Measurements from ENCODE around the gene GPATCH8. TPM values are rescaled to one million over a fixed set of nuclear protein-coding genes. Genes with fewer than 3 reads are reported as not detected.

The GPATCH8 gene
- total RNA-seq, 2 experiments from 2014 or later, result 38.5 to 40.8 TPM

DNA sequence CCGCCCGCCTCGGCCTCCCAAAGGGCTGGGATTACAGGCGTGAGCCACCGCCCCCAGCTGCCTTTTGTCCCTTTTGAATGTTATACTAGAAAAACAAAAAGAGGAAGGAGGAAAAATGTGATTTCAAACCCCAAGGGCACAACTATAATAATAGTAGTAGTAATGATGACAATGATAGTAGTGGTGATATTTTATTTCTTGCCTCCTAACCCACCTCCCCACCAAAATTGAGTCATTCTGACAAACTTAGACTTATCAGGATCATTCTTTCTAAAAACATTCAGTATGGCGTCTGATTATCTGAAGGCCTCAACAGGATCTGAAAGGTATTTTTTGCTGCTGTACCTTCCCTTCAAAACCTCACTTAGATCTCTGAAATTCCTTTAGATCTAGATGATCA is 13.6 kb downstream of the GPATCH8 start:
- Mint-ChIP-seq H3K27ac (no peak overlapping the region), H3K4me1 (ENCODE audit: low read depth) (peaks cover 27% of the 10 kb centered on the region), H3K9me3 (no peaks in the 10 kb centered on the region), H3K4me3 (no peak overlapping the region), H3K27me3 (no peaks in the 10 kb centered on the region), H3K36me3 (peaks cover 14% of the 10 kb centered on the region)
- DNase-seq, result no peak
- ChIA-PET POLR2A (no interaction called here), CTCF (no interaction called here)
- intact Hi-C loops (cut with micrococcal nuclease), result no loop called here

DNA sequence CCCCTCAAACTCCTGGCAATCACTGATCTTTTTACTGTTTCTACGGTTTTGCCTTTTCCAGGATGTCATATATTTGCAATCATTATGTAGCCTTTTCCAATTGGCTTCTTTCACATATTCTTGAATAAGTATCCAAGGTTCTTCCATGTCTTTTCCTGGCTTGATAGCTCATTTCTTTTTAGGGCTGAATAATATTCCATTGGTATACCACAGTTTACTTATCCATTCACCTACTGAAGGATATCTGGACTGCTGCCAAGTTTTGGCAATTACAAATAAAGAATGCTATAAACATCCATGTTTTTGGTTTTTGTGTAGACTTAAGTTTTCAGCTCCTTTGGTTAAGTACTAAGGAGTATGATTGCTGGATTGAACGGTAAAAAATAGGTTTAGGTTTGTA is 16.0 kb downstream of the GPATCH8 start:
- peaks cover 20% of the 10 kb centered on the region for H3K4me1 Mint-ChIP-seq (ENCODE audit: low read depth)
- DNase-seq, result no peak
- H3K27me3 Mint-ChIP-seq, result no peaks in the 10 kb centered on the region
- intact Hi-C loops (cut with micrococcal nuclease), result no loop called here
- no peaks in the 10 kb centered on the region for H3K9me3 Mint-ChIP-seq
- no peak overlapping the region for H3K4me3 Mint-ChIP-seq
- no peak overlapping the region for H3K27ac Mint-ChIP-seq
- CTCF ChIA-PET, result no interaction called here
- H3K36me3 Mint-ChIP-seq, result peaks cover 13% of the 10 kb centered on the region
- POLR2A ChIA-PET, result no interaction called here

DNA sequence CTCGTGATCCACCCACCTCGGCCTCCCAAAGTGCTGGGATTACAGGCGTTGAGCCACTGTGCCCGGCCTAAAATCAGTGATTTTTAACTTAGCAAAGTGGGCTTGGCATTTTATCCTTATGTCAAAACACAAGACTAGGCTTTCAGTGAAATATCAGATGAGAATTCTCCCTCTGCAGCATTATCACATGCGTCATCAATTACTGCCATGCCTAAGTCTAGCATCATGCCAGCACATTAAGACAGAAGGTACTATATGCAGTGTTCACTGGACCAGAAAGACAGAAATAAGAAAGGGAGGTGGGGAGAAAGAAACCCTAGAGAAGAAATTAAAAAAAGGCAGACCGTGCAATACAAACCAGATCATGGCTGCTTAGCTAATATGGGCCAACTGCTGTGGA is 29.8 kb downstream of the GPATCH8 start:
- POLR2A ChIA-PET, result no interaction called here
- H3K27me3 Mint-ChIP-seq, result no peaks in the 10 kb centered on the region
- no peak for DNase-seq
- H3K4me3 Mint-ChIP-seq, result no peak overlapping the region
- H3K9me3 Mint-ChIP-seq, result no peaks in the 10 kb centered on the region
- no peak overlapping the region for H3K27ac Mint-ChIP-seq
- H3K36me3 Mint-ChIP-seq, result peaks cover 12% of the 10 kb centered on the region
- H3K4me1 Mint-ChIP-seq (ENCODE audit: low read depth), result peaks cover 5% of the 10 kb centered on the region
- intact Hi-C loops (cut with micrococcal nuclease), result no loop called here
- CTCF ChIA-PET, result no interaction called here

DNA sequence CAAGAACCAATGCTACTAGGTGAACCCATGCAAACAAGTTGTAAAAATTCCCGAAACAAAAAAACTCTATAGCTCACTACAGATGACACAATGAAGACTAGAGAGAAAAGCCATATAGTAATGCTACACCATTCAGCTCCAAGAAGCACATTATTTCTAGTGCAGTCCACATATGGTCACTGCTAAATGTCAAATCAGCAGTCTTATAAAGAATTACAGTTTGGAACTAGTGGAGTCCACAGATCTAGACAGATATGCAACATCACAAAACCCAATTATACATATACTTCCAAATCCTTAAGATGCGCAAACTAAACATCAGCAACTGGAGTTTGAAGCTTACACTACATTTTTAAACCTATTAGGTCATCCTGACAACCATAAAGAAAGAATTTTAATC is 33.5 kb downstream of the GPATCH8 start:
- Mint-ChIP-seq H3K36me3 (peaks cover 15% of the 10 kb centered on the region), H3K9me3 (no peaks in the 10 kb centered on the region), H3K27me3 (no peaks in the 10 kb centered on the region), H3K27ac (no peak overlapping the region), H3K4me1 (ENCODE audit: low read depth) (peaks cover 18% of the 10 kb centered on the region), H3K4me3 (no peak overlapping the region)
- no peak for DNase-seq
- CTCF ChIA-PET, result interaction anchor here (0.6 kb wide), 1 partner anchor 19 kb away, joined by 3 read pairs; no protein-coding TSS in a partner anchor
- POLR2A ChIA-PET, result interaction anchor here (0.6 kb wide), 1 partner anchor 39 kb away, joined by 3 read pairs; no protein-coding TSS in a partner anchor
- intact Hi-C loops (cut with micrococcal nuclease), result no loop called here

DNA sequence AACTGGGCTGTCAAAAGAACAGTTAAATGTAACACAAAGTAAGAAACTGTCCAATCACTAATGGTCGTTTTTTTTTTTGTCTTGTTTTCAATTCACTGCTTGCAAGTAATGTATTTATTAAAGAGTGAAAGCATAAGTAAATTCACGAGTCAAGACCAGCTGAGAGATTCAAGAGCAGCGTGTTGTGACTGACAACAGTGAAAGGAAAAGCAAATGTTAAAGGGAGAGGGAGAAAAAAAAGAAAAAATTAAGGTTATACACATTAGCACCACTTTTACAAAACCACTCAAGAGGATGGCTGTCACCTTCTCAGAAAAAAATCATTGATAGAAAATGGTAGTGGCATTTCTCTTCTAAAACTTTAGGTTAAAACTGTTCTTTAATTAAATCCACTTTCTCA is 36.1 kb downstream of the GPATCH8 start:
- CTCF ChIA-PET, result no interaction called here
- Mint-ChIP-seq H3K27me3 (no peaks in the 10 kb centered on the region), H3K36me3 (peaks cover 14% of the 10 kb centered on the region)

DNA sequence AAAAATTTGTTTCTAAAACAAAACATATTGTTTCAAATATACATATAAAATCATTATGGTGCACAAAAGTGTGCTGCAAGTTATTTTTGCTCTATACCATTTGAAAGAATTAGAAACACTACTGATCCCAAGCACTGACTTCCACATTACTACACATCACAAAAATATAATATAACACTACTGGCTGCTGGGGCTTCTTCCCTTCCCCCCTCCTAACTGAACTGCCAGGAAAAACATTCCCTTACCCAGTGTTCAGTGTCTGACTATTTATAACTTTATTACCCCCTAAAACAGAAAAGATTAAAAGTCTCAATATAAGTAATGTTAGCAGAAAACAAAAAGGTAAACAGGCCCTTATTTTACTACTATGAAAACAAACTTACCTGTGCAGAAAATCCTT is 36.9 kb downstream of the GPATCH8 start:
- Mint-ChIP-seq H3K36me3 (peaks cover 15% of the 10 kb centered on the region), H3K27me3 (no peaks in the 10 kb centered on the region), H3K4me1 (ENCODE audit: low read depth) (peaks cover 27% of the 10 kb centered on the region), H3K4me3 (no peak overlapping the region), H3K9me3 (no peaks in the 10 kb centered on the region), H3K27ac (no peak overlapping the region)
- ChIA-PET CTCF (no interaction called here), POLR2A (no interaction called here)
- DNase-seq, result no peak
- intact Hi-C loops (cut with micrococcal nuclease), result no loop called here

More for the DNA sequence above, 36.1 kb downstream of the GPATCH8 start:
- Mint-ChIP-seq H3K4me1 (ENCODE audit: low read depth) (peaks cover 27% of the 10 kb centered on the region), H3K27ac (no peak overlapping the region), H3K9me3 (no peaks in the 10 kb centered on the region), H3K4me3 (no peak overlapping the region)
- POLR2A ChIA-PET, result no interaction called here
- intact Hi-C loops (cut with micrococcal nuclease), result no loop called here
- DNase-seq, result no peak

DNA sequence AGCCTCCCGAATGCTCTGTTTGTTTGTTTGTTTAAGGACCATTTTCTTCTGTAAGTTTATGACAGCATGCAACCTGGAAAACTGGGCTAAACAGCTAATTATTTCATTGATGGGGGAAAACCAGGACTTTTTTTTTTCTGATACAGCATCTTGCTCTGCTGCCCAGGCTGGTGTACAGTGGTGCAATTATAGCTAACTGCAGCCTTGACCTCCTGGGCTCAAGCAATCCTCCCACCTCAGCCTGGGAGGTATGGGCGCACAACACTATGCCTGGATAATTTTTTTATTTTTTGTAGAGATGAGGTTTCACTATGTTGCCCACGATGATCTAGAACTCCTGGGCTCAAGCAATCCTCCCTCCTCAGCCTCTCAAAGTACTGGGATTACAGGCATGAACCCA is 37.3 kb downstream of the GPATCH8 start:
- Mint-ChIP-seq H3K9me3 (no peaks in the 10 kb centered on the region), H3K27ac (no peak overlapping the region), H3K27me3 (no peaks in the 10 kb centered on the region), H3K4me3 (no peak overlapping the region), H3K36me3 (peaks cover 15% of the 10 kb centered on the region), H3K4me1 (ENCODE audit: low read depth) (peaks cover 27% of the 10 kb centered on the region)
- DNase-seq, result no peak
- intact Hi-C loops (cut with micrococcal nuclease), result no loop called here
- CTCF ChIA-PET, result no interaction called here
- POLR2A ChIA-PET, result no interaction called here

DNA sequence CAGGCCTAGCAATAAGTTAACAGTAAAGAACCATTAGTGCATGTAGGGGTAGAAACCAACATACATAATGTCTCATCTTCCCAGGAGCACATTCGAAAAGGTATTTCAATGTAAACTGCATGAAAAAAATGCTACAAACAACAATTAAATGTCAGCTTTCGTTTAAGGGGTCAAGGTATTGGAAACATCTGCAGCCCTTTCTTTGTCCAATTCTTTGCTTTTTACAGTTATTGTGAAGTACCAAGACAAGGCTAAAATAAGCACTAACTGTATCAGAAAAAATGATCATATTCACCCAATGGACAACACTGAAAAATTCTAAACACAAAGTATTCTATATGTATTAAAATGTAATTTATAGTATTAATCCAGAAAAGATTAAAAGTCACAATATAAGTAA is 37.9 kb downstream of the GPATCH8 start:
- no peak overlapping the region for H3K4me3 Mint-ChIP-seq
- no peak overlapping the region for H3K27ac Mint-ChIP-seq
- CTCF ChIA-PET, result no interaction called here
- no peaks in the 10 kb centered on the region for H3K9me3 Mint-ChIP-seq
- H3K36me3 Mint-ChIP-seq, result peaks cover 13% of the 10 kb centered on the region
- POLR2A ChIA-PET, result no interaction called here
- DNase-seq, result no peak
- peaks cover 27% of the 10 kb centered on the region for H3K4me1 Mint-ChIP-seq (ENCODE audit: low read depth)
- intact Hi-C loops (cut with micrococcal nuclease), result no loop called here
- H3K27me3 Mint-ChIP-seq, result no peaks in the 10 kb centered on the region

DNA sequence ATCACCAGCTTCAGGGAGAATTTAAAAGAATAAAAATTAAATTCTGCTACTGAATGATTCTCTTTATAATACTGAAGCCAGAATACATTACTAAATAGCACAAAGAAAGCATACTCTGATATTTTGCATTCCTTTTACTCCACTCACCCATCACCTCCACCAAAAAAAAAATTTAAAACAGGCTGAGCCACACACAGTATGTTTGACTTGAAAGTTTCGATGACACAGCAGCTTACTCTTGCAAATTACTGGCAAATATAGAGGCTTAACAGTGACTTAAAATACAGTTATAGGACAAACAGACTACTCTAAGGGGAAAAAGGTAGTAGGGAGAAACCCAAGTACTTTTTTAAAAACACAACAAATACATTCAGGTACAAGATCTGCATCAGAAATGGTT is 39.2 kb downstream of the GPATCH8 start:
- H3K4me3 Mint-ChIP-seq, result no peak overlapping the region
- peaks cover 11% of the 10 kb centered on the region for H3K36me3 Mint-ChIP-seq
- ChIA-PET CTCF (no interaction called here), POLR2A (no interaction called here)
- peaks cover 22% of the 10 kb centered on the region for H3K4me1 Mint-ChIP-seq (ENCODE audit: low read depth)
- DNase-seq, result no peak
- no peaks in the 10 kb centered on the region for H3K27me3 Mint-ChIP-seq
- intact Hi-C loops (cut with micrococcal nuclease), result no loop called here
- H3K27ac Mint-ChIP-seq, result no peak overlapping the region
- no peaks in the 10 kb centered on the region for H3K9me3 Mint-ChIP-seq

DNA sequence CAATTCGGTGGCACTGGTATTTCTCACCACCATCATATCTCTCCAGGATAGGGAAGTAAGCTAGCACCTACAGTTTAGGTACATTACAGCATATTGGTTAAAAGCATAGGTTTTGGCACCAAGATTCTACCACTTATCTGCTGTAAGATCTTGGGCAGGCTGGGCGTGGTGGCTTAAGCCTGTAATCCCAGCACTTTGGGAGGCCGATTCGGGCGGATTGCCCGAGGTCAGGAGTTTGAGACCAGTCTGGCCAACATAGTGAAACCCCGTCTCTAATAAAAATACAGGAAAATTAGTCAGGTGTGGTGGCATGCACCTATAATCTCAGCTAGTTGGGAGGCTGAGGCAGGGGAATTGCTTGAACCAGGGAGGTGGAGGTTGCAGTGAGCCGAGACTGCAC is 51.4 kb downstream of the GPATCH8 start:
- Mint-ChIP-seq H3K27ac (no peak overlapping the region), H3K4me3 (no peak overlapping the region), H3K4me1 (ENCODE audit: low read depth) (no peaks in the 10 kb centered on the region), H3K27me3 (no peaks in the 10 kb centered on the region), H3K36me3 (no peaks in the 10 kb centered on the region), H3K9me3 (no peaks in the 10 kb centered on the region)
- DNase-seq, result no peak
- intact Hi-C loops (cut with micrococcal nuclease), result no loop called here
- ChIA-PET POLR2A (no interaction called here), CTCF (no interaction called here)

DNA sequence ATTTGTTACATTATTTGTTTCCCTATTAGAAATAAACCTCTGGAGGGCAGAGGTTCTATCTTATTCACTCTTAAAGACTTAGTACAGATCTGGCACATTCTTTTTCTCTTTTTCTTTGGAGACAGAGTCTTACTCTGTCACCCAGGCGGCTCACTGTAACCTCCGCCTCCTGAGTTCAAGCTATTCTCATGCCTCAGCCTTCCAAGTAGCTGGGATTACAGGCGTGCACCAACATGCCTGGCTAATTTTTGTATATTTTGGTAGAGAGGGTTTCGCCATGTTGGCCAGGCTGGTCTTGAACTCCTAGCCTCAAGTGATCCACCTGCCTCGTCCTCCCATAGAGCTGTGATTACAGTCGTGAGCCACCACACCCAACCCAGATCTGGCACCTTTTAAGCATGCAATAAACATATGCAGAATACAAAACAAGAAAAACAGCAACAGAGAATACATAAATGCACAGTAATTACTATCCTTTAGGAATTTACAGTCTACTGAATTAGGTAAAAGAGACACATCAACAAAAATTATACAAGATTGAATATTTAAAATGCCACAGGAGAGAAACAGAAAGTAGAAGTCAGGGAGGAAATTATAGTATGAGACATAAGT is 52.1 kb downstream of the GPATCH8 start:
- intact Hi-C loops (cut with micrococcal nuclease), result no loop called here
- H3K4me3 Mint-ChIP-seq, result no peak overlapping the region
- DNase-seq, result no peak
- no peaks in the 10 kb centered on the region for H3K36me3 Mint-ChIP-seq
- H3K27me3 Mint-ChIP-seq, result no peaks in the 10 kb centered on the region
- H3K4me1 Mint-ChIP-seq (ENCODE audit: low read depth), result no peaks in the 10 kb centered on the region
- ChIA-PET POLR2A (no interaction called here), CTCF (no interaction called here)
- H3K27ac Mint-ChIP-seq, result no peak overlapping the region
- no peaks in the 10 kb centered on the region for H3K9me3 Mint-ChIP-seq

DNA sequence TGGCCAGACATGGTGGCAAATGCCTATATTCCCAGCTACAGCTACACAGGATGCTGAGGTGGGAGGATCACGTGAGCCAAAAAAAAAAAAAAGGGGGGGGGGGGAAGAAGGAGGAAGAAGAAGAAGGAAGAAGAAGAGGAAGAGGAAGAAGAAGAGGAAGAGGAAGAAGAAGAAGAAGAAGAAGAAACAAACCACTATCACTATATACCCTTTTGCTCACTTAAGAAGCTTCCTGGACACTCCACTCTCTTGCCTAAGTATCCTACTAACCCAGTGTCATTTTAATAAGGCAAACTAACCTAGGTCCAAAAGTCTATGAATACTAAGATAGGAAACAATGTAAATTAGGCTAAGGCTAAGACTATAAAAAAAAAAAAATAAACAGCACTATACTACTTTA is 54.8 kb downstream of the GPATCH8 start:
- H3K36me3 Mint-ChIP-seq, result no peaks in the 10 kb centered on the region
- no peak overlapping the region for H3K27ac Mint-ChIP-seq
- no peaks in the 10 kb centered on the region for H3K9me3 Mint-ChIP-seq
- no peaks in the 10 kb centered on the region for H3K27me3 Mint-ChIP-seq
- DNase-seq, result no peak
- no peak overlapping the region for H3K4me3 Mint-ChIP-seq
- ChIA-PET POLR2A (no interaction called here), CTCF (no interaction called here)
- intact Hi-C loops (cut with micrococcal nuclease), result loop anchor here (5.0 kb wide), 1 partner anchor 51 kb away; no protein-coding TSS in a partner anchor
- H3K4me1 Mint-ChIP-seq (ENCODE audit: low read depth), result peaks cover 8% of the 10 kb centered on the region

DNA sequence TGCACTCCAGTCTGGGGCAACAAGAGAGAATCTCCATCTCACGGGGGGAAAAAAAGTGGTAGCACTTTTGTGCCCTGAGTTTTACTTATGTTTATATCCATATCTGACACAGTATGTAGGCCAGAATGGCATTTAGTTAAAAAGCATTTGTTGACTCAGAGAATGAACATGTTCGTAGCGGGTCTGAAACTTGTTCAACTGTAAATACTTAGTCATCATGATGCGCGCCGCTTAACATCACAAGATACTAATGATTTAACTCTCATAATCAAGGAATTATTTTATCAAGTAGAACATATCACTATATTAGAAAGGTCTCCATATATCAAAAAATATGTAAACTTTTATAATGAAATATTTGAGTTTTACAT is 58.5 kb downstream of the GPATCH8 start:
- peaks cover 10% of the 10 kb centered on the region for H3K4me1 Mint-ChIP-seq (ENCODE audit: low read depth)
- ChIA-PET POLR2A (no interaction called here), CTCF (interaction anchor here (0.6 to 0.8 kb wide), 2 partner anchors 83 to 225 kb away, joined by 3 read pairs; no protein-coding TSS in a partner anchor)
- H3K36me3 Mint-ChIP-seq, result peaks cover 2% of the 10 kb centered on the region
- intact Hi-C loops (cut with micrococcal nuclease), result loop anchor here (5.0 kb wide), 1 partner anchor 47 kb away; no protein-coding TSS in a partner anchor
- no peaks in the 10 kb centered on the region for H3K27me3 Mint-ChIP-seq
- no peak for DNase-seq
- H3K4me3 Mint-ChIP-seq, result no peak overlapping the region
- H3K27ac Mint-ChIP-seq, result no peak overlapping the region
- H3K9me3 Mint-ChIP-seq, result no peaks in the 10 kb centered on the region
